Muscle layer of colon (tissue), 2 donors: ENCODE data around the gene NT5C3A.
"Not testable (repeated sequence)": the region's sequence is repeated elsewhere in the genome, so short reads cannot be mapped to it uniquely, and the experiment has no call there.

Experiments used
- H3K27ac ChIP-seq: one replicate; pipeline ENCODE4 v1.7.0; 2013; ENCODE audit warnings: low read depth, mild to moderate bottlenecking, low read length, moderate library complexity
- H3K27me3 ChIP-seq, 2 donors: one replicate each; pipeline ENCODE4 v1.7.0; 2013; ENCODE audit warnings: low read length in 2 of 2, mild to moderate bottlenecking in 2 of 2; ENCODE audit not compliant: insufficient read depth in 2 of 2, control insufficient read depth in 1 of 2
- H3K36me3 ChIP-seq: one replicate; pipeline ENCODE4 v1.7.0; 2013; ENCODE audit warnings: mild to moderate bottlenecking, low read length; ENCODE audit not compliant: insufficient read depth
- H3K4me1 ChIP-seq: one replicate; pipeline ENCODE4 v1.7.0; 2013; ENCODE audit warnings: mild to moderate bottlenecking, low read length; ENCODE audit not compliant: insufficient read depth
- H3K4me3 ChIP-seq, 2 donors: one replicate each; pipeline ENCODE4 v1.7.0; 2013; ENCODE audit warnings: low read length in 2 of 2, low read depth in 1 of 2, mild to moderate bottlenecking in 1 of 2, moderate library complexity in 1 of 2
- H3K9ac ChIP-seq: one replicate; pipeline ENCODE4 v1.7.0; 2013; ENCODE audit warnings: low read length
- H3K9me3 ChIP-seq: one replicate; pipeline ENCODE4 v1.7.0; 2013; ENCODE audit warnings: mild to moderate bottlenecking, low read length
- donor health status: abdominal sarcoma.
- donor health status: Adenocarcinoma of cecum.

Gene NT5C3A

DNA sequence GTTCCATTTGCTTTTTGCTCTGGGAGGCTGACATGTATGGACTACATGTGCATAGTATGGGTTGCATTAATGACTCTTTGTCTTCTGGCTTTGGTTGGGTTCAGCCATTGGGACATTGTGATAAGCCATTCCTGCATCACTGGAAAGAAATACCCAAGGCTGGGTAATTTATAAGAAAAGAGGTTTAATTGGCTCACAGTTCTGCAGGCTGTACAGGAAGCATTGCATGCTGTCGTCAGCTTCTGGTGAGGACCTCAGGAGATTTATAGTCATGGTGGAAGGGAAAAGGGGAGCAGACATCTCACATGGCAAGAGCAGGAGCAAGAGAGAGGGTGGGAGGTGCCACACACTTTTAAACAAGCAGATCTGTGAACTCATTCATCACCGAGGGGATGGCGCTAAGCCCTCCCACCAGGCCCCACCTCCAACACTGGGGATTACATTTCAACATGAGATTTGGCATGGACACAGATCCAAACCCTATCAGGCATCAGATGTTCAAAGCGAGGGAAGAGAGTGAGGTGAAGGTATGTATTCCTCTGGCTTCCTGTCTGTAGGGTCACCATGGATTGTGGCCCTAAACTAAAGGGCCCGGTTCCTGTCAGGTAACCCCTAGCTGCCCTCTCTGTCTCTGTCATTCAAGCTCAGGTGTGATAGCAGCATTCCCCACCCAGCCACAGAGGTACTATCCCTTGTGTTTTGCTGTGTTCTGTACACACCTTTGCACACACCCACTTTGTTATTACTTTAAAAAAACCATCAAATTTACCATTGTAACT is 95.9 kb downstream of the NT5C3A start:
- H3K27me3 ChIP-seq, H3K4me3 ChIP-seq, H3K36me3 ChIP-seq, H3K9me3 ChIP-seq, H3K9ac ChIP-seq, H3K27ac ChIP-seq: not testable (repeated sequence)
- peaks cover 10% of the 10 kb centered on the region for H3K4me1 ChIP-seq

DNA sequence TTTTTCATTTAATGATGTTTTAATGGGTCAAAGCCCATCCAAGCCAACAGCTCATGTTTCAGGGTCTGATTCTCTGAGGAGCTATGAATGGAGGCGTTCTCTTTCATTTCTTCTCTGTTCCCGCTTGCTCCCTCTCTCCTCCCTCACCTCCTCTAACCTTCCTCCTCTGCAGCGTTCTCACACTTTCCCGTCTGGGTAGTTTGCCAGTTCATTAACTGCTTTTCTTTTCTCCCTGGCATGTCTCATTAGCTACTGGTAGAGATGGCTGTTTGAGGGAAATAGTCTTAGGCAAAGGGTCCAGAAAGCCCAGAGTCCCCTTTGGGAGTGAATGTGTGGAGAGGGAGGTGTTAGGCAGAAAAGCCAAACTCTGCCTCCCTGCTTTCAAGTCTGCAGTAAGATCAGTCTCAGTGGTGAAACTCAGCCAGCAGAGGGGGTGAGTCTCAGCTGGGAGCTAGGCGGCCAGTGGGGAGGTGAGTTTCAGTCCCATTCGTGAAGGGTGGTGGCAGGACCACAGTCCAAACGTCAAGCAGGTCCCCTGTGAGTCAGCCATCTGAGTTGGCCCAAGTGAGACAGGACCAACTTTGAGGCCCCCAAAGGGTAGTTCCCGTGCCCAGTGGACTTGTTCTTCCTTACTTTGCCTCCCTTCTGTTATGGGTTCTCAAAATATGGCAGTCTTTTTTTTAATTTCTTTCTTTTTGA is 98.0 kb downstream of the NT5C3A start:
- not testable (repeated sequence) for H3K27me3 ChIP-seq, H3K9me3 ChIP-seq, H3K9ac ChIP-seq, H3K27ac ChIP-seq, H3K4me3 ChIP-seq, H3K36me3 ChIP-seq
- peaks cover 10% of the 10 kb centered on the region for H3K4me1 ChIP-seq
